Stimulated activated CD4-positive, alpha-beta T cell treated with anti-CD3 and anti-CD28 coated beads, TNF-alpha, amount 100 ng/mL, for 4 hours (primary cell): ENCODE results near the gene PTK7.
"Not testable (repeated sequence)": the region's sequence is repeated elsewhere in the genome, so short reads cannot be mapped to it uniquely, and the experiment has no call there.

Experiments
- DNase-seq, 3 experiments: peaks; one replicate each; pipeline ENCODE4 v3.0.0-alpha.2; 2020; ENCODE audit warnings: low read depth in 3 of 3

Gene PTK7

DNA sequence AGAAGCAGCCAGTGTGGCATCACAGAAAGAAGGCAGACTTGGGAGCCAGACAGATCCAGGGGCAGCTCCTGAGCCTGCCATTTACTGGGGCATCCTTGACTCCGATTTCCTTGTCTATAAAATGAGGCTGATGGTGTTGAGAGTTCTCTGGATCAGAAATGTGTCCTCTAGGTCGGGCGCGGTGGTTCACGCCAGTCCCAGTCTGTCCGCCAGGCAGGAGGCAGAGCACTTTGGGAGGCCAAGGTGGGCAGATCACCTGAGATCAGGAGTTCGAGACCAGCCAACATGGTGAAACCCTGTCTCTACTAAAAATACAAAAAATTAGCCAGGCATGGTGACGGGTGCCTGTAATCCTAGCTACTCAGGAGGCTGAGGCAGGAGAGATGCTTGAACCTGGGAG is 41.4 kb downstream of the PTK7 start:
- DNase-seq = not testable (repeated sequence)

DNA sequence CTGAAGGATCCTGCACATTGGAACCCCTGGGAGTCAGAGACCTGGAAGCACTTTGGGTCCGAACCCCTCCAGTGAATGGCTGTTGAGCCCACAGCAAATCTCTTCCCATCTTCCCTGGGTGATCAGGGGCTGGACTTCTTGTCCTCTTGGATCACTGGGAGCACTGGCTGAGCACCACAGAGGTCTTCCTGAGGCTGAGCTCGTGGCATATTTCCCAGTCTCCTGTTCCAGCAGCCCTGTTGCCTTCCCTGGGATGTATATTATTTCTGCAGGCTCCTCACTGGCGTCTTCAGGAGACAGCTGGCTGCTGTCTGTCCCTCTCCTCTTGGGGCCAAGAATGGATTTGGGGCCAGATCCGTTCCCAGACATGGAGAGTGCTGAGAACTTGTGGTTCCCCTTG is 43.4 kb downstream of the PTK7 start:
- no peak for DNase-seq

DNA sequence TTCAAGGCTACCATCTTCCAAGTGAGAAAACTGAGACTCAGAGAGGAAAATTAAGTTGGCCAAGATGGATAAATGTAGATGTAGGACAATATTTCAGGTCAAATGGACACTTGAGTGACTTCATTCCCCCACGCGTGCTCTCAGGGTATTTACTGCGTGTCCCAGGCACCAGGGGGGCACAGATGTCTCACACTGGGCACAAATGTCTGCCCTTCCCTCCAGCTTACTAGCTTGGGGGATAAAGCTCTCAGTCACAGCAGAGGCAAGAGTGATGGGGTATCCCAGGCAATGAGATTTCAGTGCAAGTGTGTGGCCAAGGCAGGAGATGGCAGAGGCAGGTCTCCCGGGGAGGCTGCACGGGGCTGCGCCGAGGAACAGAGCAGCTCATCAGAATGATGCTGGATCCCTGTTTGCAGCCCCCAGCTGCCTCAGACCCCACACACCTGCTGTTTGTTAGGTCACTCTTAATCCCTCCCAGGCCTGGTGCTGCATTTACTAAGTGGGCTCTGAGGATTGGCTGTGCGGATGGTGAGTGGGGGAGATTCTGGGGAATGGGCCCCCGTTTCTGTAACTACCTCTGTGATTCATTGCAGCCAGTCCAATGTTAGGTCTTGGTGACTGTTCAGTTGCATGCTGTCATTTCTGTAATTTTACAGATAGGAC is 44.1 kb downstream of the PTK7 start:
- no peak for DNase-seq

DNA sequence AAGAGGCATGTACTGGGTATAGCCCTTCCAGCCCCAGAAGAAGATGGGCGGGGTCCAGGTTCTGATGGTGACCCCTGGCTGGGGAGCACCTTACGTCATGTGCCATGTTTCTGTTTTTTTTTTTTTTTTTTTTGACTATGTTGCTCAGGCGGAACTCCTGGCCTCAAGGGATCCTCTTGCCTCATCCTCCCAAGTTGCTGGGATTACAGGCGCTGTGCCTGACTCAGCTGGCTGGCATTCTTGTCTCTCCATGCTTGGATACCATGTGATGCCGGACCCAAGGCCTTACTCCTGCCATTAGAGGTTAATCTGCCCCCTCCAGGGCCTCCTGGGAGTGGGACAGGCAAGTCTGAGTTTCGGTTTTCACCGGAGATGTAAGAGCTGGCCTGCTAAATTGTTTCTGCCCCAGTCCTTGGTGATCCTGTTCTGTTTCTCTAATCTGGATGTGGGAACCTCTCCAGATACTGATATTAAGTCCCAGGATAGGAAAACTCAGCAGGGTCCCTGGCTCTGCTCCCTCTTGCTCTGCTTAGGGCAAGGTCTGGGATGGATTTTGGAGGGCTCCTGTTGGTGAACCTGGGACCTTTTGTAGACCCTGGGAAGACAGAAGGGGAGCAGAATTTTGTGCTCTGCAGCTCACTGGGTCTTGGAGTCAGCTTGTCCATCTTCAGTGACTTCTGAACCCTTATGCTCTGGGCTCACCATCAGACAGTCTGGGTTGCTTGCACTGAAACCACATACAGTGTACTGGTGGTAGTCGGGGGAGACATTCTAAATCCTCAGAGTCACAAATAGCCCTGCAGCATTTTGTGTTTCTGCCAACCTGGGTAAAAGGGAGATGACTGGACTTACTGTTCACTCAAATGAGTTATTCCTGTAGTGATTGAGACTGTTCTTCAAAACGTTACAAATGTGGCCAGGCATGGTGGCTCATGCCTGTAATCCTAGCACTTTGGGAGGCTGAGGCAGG is 45.1 kb downstream of the PTK7 start:
- DNase-seq = no peak

DNA sequence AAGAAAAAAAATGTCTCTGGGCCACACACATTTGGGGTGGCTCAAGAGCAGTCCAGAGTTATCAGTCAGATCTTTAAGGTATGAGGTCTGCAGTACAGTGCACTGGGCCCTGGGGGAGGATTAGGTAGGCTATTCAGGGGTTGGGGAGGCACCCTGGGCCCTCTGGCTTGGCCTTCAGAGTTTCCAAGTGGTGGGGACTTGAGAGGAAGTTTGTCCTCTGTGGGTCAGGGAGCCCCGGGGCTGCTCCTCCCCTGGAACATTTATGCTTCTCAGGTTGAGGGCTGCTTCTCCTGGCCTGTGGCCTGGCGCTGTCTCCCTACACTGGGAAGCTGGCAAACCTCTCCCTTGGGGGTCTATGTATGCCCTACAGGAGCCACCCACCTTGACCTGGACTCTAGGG is 46.0 kb downstream of the PTK7 start:
- no peak for DNase-seq

DNA sequence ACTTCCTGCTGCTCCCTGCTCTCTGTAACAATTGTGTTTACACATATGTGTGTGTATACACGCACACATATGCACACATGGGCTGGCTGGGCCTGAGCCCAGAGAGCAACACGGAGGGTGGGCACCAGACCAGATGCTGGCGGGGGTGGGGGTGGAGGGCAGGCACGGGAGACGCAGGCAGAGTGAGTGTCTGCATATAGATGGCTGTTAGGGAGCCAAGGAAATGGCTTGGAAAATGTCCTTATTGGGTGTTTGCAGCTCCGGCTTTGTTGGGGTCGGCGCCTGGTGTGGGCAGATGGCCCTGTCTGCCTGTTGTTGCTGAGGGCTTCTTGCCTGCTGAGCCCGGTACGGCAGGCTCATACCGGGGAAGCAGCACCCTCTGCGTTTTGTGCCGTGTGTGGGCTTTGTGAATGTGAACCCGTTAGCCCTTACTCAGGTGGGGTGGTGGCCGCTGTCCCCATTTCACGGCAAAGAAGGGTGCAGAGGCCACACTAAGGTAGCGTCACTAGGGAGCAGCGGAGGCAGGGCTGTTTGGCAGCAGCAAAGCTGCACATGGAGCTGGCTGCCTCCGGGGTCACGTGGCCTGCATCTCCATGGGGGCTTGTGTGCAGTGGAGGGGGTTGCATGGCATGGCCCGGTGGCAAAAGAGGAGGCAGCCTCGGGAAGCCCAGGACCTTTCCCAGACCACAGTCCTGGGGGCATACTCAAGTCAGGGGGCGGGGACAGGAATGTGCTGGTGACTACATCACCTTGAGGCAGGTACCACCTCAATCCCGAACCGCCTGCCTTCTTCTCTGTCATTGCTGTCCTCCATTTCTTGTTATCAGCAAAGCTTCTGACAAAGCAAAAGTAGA is 47.6 kb downstream of the PTK7 start:
- DNase-seq = no peak

DNA sequence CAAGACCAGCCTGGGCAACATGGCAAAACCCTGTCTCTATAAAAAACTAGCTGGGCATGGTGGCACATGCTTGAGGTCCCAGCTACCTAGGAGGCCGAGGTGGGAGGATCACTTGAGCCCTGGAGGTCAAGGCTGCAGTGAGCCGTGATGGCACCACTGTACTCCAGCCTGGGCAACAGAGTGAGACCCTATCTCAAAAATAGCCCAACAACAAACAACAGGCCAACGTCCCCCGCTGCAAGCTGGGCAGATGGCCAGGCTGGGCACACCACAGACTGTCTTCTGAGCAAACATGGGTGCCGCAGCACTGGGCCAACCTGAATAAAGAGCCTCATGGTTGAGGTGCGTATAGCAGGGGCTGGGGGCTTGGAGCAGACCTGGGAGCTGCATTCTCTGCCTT is 48.4 kb downstream of the PTK7 start:
- DNase-seq = no peak

DNA sequence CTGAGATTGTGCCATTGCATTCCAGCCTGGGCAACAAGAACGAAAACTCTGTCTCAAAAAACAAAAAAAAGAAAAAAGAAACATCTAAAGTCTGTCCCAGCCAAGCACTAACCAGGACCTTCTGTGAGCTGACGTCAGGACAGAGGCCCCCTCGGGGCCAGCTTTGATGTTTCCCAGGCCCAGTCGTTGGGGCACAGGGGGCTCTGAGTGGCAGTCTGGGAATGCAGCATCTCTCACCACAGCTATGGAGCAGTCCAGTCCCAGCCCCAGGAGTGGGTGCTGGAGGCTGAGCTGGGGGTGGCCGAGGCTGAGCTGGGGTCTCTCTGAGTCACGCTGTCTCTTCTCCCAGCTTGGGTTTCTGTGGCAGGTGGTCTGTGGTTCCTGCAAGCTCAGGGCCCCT is 49.0 kb downstream of the PTK7 start:
- no peak for DNase-seq

DNA sequence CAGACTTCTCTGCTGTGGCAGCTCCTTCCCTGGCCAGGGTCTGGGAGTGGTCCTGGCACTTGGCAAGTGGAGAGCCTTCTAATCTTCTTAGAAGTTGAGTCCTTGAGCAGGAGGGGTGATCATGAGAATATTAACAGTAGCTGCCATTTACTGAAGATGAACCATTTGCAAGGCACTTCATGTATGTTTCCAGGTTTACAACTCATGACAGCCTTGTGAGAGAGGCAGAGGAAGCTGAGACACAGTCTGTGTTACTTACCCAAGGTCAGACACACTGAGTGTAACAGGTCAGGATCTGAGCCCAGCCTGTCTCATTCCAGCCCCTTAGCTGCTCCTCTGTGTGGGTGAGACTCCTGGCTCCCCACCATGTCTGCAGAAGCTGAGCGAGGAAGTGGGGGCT is 49.4 kb downstream of the PTK7 start:
- no peak for DNase-seq

DNA sequence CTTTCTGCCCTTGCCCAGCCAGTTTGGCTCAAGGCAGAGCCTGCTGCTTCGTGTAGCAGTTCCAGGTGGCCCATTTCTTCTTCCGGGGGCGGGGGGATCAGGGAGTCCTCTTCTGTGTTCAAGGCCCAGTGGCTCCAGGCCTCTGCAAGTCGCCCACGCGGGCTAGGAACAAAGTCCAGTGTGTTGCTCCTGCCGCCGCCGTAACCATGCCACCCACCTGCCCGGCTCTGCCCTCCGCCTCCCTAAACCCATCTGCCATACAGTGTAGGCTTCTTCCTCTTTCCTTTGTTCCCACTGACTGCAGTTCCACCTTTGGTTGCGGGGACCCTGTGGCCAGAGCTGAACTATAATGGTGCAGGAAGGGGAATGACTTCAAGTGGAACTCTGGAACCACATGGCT is 51.1 kb downstream of the PTK7 start:
- no peak for DNase-seq

DNA sequence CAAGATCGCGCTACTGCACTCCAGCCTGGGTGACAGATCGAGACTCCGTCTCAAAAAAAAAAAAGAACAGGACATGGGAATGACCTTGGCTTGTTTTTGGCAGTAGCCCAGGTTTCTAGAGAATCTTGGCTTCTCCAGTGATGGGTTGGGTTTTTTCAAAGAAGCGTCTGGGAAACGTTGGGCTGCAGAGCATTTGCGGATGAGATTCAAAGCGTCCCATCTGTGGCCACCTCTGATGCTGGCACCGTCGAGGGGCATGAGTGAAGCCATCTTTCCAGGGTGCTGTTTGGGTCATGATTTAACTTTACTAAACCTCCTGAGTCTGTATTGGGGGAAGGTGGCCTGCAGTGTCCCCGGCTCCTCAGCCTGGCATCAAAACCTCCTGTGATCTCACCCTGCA is 51.8 kb downstream of the PTK7 start:
- DNase-seq = no peak

DNA sequence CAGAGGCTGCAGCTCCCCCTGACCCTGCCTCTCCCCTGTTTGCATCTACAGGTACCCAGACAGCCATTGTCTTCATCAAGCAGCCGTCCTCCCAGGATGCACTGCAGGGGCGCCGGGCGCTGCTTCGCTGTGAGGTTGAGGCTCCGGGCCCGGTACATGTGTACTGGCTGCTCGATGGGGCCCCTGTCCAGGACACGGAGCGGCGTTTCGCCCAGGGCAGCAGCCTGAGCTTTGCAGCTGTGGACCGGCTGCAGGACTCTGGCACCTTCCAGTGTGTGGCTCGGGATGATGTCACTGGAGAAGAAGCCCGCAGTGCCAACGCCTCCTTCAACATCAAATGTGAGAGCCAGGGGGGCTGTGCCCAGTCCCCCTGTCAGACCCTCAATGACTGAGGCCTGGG is 52.8 kb downstream of the PTK7 start:
- DNase-seq = no peak

DNA sequence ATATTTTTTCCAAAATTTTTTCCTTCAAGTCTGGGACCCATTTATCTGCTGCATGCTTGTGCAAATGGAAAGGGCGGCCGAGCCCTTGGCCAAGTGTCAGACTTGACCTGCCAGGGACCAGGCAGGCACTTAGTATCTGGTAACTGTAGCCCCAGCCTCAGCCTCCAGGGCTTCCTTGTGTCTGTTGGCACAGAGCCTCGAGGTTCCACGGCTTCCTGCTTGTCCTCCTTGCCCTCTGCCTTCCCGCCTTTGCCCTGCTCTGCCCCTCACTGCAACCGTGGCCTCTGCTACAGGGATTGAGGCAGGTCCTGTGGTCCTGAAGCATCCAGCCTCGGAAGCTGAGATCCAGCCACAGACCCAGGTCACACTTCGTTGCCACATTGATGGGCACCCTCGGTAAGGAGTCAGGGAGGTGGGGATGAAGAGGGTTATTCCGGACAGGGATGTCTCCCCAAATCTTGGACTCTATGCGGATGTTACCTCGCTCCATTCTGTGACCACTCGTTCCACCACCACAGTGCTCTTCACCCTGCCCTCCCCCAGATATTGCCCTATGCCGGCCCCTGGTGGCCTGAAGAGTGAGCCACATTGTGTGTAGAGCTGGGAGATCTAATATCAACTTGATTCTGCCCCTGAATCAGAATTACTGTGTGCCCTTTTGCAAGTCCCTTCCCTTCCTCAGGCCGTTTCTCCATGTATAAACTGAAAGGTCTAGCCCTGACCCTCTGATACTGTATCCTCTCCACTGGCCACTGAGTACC is 53.5 kb downstream of the PTK7 start:
- no peak for DNase-seq

DNA sequence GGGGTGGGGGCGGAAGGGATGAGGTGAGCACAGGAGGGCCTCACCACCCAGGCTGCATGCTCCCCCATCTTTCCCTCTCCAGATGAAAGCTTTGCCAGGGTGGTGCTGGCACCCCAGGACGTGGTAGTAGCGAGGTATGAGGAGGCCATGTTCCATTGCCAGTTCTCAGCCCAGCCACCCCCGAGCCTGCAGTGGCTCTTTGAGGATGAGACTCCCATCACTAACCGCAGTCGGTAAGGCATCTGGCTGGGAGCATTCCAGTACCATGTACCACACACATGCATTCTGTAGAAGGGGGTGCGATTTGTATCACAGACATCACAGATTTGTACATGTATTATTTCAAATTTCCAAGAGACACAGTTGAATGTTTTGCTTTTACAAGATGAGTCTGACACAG is 54.3 kb downstream of the PTK7 start:
- DNase-seq = no peak

DNA sequence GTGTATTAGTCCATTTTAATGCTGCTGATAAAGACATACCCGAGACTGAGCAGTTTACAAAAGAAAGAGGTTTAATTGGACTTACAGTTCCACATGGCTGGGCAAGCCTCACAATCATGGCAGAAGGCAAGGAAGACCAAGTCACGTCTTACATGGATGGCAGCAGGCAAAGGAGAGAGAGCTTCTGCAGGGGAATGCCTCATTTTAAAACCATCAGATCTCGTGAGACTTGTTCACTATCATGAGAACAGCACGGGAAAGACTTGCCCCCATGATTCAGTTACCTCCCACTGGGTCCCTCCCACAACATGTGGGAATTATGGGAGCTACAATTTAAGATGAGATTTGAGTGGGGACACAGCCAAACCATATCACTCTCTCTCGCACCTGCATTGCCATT is 55.3 kb downstream of the PTK7 start:
- DNase-seq = not testable (repeated sequence)

DNA sequence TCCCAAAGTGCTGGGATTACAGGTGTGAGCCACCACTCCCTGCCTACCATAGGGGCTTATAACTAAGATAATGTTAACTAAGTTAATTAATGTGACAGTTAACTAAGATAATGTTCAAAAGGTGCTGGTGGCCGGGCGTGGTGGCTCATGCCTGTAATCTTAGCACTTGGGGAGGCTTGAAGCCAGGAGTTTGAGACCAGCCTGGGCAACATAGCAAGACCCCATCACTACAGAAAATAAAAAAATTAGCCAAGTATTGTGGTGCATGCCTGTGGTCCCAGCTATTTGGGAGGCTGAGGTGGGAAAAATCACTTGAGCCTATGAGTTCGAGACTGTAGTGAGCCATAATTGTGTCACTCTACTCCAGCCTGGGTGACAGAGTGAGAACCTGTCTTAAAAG is 62.2 kb downstream of the PTK7 start:
- DNase-seq = no peak

DNA sequence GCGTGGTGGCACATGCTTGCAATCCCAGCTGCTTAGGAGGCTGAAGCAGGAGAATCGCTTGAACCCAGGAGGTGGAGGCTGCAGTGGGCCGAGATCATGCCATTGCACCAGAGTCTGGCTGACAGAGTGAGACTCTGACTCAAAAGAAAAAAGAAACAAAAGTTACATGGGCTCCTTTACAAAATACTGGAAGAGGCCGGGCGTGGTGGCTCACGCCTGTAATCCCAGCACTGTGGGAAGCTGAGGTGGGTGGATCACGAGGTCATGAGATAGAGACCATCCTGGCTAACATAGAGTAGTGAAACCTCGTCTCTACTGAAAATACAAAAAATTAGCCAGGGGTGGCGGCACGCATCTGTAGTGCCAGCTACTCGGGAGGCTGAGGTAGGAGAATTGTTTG is 63.9 kb downstream of the PTK7 start:
- not testable (repeated sequence) for DNase-seq

DNA sequence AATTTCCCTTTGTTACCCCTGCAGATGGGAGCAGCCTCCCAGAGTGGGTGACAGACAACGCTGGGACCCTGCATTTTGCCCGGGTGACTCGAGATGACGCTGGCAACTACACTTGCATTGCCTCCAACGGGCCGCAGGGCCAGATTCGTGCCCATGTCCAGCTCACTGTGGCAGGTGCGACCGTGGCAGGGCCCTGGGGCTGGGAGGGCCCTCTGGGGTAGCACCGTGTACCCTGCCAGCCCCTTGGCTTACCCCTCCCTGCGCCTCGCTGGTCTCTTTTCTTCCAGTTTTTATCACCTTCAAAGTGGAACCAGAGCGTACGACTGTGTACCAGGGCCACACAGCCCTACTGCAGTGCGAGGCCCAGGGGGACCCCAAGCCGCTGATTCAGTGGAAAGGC is 65.5 kb downstream of the PTK7 start:
- no peak for DNase-seq

DNA sequence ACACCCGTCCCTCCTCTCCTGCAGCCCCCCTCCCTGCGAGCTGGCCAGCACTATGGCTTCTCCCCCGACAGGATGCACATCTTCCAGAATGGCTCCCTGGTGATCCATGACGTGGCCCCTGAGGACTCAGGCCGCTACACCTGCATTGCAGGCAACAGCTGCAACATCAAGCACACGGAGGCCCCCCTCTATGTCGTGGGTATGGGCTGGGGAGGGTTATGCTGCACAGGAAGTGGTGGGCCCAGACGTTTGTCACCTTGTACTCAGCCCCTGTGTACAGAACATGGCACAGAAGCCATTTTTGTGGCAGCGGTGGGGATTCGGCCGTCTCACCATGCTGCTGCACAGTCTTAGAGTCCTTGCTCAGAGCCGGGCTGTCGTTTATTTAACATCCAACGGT is 66.0 kb downstream of the PTK7 start:
- no peak for DNase-seq

DNA sequence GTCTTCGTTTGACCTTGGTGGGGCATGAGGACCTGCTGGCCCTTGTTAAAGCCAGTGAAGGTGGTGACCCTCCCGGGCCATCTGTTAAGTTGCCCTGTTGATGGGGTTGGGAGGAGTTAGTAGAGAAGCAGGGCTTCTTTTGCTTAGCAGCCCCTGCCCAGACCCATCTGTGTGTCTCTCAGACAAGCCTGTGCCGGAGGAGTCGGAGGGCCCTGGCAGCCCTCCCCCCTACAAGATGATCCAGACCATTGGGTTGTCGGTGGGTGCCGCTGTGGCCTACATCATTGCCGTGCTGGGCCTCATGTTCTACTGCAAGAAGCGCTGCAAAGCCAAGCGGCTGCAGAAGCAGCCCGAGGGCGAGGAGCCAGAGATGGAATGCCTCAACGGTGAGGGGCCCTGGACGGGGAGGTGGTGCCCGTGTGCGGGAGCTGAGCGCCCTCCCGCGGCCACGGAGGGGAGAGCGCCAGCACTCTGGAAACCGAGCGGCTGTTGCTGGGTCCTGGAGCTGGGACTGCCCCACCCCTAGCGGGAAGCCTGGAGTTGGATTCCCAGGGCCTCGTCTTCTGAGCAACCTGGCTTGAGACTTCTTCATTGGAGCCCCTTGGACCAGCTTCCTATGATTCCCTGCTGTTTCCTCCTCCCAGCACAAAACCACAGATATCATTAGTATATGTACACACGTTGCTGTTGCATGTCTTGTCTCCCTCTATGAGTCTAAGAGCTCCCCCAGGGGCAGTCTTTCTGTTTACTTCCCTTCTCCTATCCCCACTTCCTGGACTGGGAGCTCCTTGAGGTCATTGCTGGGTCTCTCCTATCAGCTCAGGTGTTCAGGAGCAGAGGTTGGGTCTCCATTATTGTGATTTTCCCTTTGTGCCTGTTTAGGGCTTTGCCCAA is 67.4 kb downstream of the PTK7 start:
- peak; percentile 46 to 56 (median 48) for DNase-seq

DNA sequence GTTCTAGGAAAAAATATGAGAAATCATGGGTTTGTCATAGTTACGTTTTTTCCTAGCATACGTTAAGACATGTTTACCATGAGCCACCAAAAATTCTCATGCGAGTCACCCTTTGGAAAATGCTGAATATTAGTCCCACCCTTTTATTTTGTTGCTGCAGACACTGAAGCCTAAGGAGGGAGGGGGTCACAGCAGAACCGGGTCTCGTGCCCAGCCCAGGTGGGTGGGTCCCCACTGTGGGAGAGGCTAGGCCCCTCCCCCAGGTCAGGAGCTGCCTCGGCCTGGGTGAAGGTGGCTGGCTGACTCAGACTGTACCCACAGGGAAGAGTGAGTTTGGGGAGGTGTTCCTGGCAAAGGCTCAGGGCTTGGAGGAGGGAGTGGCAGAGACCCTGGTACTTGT is 68.8 kb downstream of the PTK7 start:
- no peak for DNase-seq
